ENCODE measurements around the gene RAI1. TPM values are rescaled to one million over a fixed set of nuclear protein-coding genes. Genes with fewer than 3 reads are reported as not detected.

Gene RAI1
- total and polyA plus RNA-seq, 2 experiments from 2014 or later: 0.87 to 0.89 TPM

DNA sequence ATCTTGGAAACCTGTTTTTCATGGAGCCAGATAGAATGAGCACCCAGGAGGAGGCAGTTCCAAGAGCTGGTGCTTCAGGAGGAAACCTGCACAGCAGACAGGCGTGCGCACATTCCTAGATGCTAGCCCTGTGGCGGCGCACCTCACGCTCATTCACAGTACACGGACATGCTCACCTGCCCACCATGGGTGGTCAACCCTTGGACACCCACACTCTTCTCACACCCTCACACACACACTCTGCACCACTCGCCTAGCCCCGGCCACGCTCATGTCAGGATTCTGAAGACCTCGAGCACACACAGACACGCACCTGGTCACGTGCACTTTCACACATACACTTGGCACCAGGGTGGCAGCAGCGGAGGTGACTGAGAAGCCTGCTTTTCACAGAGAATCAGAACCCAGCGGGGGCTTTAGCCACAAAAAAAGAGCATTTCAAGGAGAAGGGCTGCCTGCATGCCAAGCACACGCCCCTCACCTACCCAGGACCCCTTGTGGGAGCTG lies 28.6 kb downstream of the RAI1 start:
- no peaks in the 10 kb centered on the region; the same call in 2 of the 3 replicates for H3K9me3 Mint-ChIP-seq
- DNase-seq (ENCODE audit: low spot score): no peak
- no peak overlapping the region for H3K4me2 ChIP-seq
- no peaks in the 10 kb centered on the region; the same call in 1 of the 2 replicates for H4K20me1 ChIP-seq (replicated peaks; ENCODE audit: insufficient read depth)
- H3K27ac ChIP-seq (ENCODE audit: low read depth): no peak overlapping the region
- H3K79me2 ChIP-seq (replicated peaks; ENCODE audit: insufficient read depth): no peaks in the 10 kb centered on the region
- peaks cover 18% of the 10 kb centered on the region; the same call in 1 of the 2 replicates for H3K4me1 ChIP-seq (ENCODE audit: insufficient read depth)
- H3K36me3 Mint-ChIP-seq (ENCODE audit: low read depth): no peaks in the 10 kb centered on the region
- no peaks in the 10 kb centered on the region for H3F3A ChIP-seq (replicated peaks; ENCODE audit: low read depth)
- H3K4me1 Mint-ChIP-seq: peaks cover 37% of the 10 kb centered on the region
- no peaks in the 10 kb centered on the region for H3K9me2 ChIP-seq (ENCODE audit: insufficient read depth)
- no peak for TF ChIP-seq EZH2phosphoT487 (IDR thresholded peaks at IDR 0.05; ENCODE audit: unreplicated experiment)
- no peak for TF ChIP-seq ZNF114 (CRISPR knock-in tag; IDR thresholded peaks at IDR 0.05)
- no peak for TF ChIP-seq ZNF462 (CRISPR knock-in tag; IDR thresholded peaks at IDR 0.05)
- TF ChIP-seq CREB1 (CRISPR knock-in tag; IDR thresholded peaks at IDR 0.05; ENCODE audit: low read depth): no peak
- TF ChIP-seq EZH2 (IDR thresholded peaks at IDR 0.05; ENCODE audit: low read depth, unreplicated experiment): no peak
- no peak for TF ChIP-seq NANOG (IDR thresholded peaks at IDR 0.05; ENCODE audit: borderline replicate concordance)
- TF ChIP-seq STAT1 (IDR thresholded peaks at IDR 0.05; ENCODE audit: unreplicated experiment): no peak
- TF ChIP-seq, protein P1, sequence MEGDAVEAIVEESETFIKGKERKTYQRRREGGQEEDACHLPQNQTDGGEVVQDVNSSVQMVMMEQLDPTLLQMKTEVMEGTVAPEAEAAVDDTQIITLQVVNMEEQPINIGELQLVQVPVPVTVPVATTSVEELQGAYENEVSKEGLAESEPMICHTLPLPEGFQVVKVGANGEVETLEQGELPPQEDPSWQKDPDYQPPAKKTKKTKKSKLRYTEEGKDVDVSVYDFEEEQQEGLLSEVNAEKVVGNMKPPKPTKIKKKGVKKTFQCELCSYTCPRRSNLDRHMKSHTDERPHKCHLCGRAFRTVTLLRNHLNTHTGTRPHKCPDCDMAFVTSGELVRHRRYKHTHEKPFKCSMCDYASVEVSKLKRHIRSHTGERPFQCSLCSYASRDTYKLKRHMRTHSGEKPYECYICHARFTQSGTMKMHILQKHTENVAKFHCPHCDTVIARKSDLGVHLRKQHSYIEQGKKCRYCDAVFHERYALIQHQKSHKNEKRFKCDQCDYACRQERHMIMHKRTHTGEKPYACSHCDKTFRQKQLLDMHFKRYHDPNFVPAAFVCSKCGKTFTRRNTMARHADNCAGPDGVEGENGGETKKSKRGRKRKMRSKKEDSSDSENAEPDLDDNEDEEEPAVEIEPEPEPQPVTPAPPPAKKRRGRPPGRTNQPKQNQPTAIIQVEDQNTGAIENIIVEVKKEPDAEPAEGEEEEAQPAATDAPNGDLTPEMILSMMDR (conservative IDR thresholded peaks at IDR 0.05; ENCODE audit: low read depth in 2 of 2): no peak
- no peak for TF ChIP-seq ETS1 (IDR thresholded peaks at IDR 0.05)
- TF ChIP-seq REST (IDR thresholded peaks at IDR 0.05; ENCODE audit: unreplicated experiment): no peak
- no peak for TF ChIP-seq JUNB (IDR thresholded peaks at IDR 0.05; ENCODE audit: unreplicated experiment)
- TF ChIP-seq POLR2AphosphoS5 (IDR thresholded peaks at IDR 0.05; ENCODE audit: low read depth): no peak
- no peak for TF ChIP-seq ZNF331 (CRISPR knock-in tag; IDR thresholded peaks at IDR 0.05; ENCODE audit: low read depth)
- H3K4me3 ChIP-seq: no peak overlapping the region
- no peak for ATAC-seq
- H3K4me3 Mint-ChIP-seq: no peak overlapping the region
- H3K27me3 Mint-ChIP-seq (ENCODE audit: insufficient read depth, low read depth, poor library complexity): peaks cover 47% of the 10 kb centered on the region
- H2AFZ ChIP-seq: no peak overlapping the region
- no peaks in the 10 kb centered on the region for H3K36me3 ChIP-seq (ENCODE audit: insufficient read depth)
- H3K27ac Mint-ChIP-seq: no peak overlapping the region
- H3K27me3 ChIP-seq (ENCODE audit: insufficient read depth): peaks cover 100% of the 10 kb centered on the region

Measured in GM23338 (cell line).